Small intestine (tissue), 7 donors: ENCODE measurements around the gene EPHA2. TPM values are rescaled to one million over a fixed set of nuclear protein-coding genes. Genes with fewer than 3 reads are reported as not detected.
"Not testable (repeated sequence)": the region's sequence is repeated elsewhere in the genome, so short reads cannot be mapped to it uniquely, and the experiment has no call there.

Experiments used
- DNase-seq, 2 donors: peaks; one replicate each; pipeline versions ENCODE4 v3.0.0 to v3.0.0-alpha.2; 2013
- FAIRE-seq: peaks from 2 replicates; lab custom pipeline; 2012; peaks lifted over from hg19 to GRCh38; lab: Jason Lieb, UNC
- H3K27ac ChIP-seq, 3 donors: one replicate each; pipeline ENCODE4 v1.5.1; 2013; ENCODE audit warnings: low read length in 2 of 3, mild to moderate bottlenecking in 2 of 3, control low read depth in 1 of 3, inconsistent platforms in 1 of 3, low read depth in 1 of 3, moderate library complexity in 1 of 3
- H3K27me3 ChIP-seq, 3 donors: one replicate each; pipeline ENCODE4 v1.6.1; 2013; ENCODE audit warnings: low read length in 3 of 3, inconsistent platforms in 1 of 3; ENCODE audit not compliant: control insufficient read depth in 3 of 3, insufficient read depth in 3 of 3
- H3K36me3 ChIP-seq, 3 donors: one replicate each; pipeline ENCODE4 v1.6.1; 2013; ENCODE audit warnings: low read length in 3 of 3, inconsistent platforms in 1 of 3, low read depth in 1 of 3, mild to moderate bottlenecking in 1 of 3, moderate library complexity in 1 of 3; ENCODE audit not compliant: control insufficient read depth in 3 of 3, insufficient read depth in 2 of 3
- H3K4me1 ChIP-seq, 3 donors: one replicate each; pipeline ENCODE4 v1.6.1; 2013; ENCODE audit warnings: low read length in 2 of 3, inconsistent platforms in 1 of 3, low read depth in 1 of 3, mild to moderate bottlenecking in 1 of 3, moderate library complexity in 1 of 3; ENCODE audit not compliant: control insufficient read depth in 3 of 3, insufficient read depth in 2 of 3
- H3K4me3 ChIP-seq, 3 donors: one replicate each; pipeline ENCODE4 v1.5.1; 2013; ENCODE audit warnings: low read length in 3 of 3, control low read depth in 1 of 3, inconsistent platforms in 1 of 3, low read depth in 1 of 3, mild to moderate bottlenecking in 1 of 3, moderate library complexity in 1 of 3
- H3K9me3 ChIP-seq, 2 donors: one replicate each; pipeline ENCODE4 v1.6.1; 2013; ENCODE audit warnings: low read depth in 1 of 2, low read length in 1 of 2; ENCODE audit not compliant: control insufficient read depth in 2 of 2, insufficient read depth in 1 of 2
- WGBS, 3 donors: extraction: QIAGEN DNeasy Blood & Tissue Kit; methylation state at CpG; one replicate each; pipeline ENCODE4 v1.1.7; 2013; 5-methylcytosine and 5-hydroxymethylcytosine counted together
- polyA plus RNA-seq, 4 donors: library from polyadenylated mRNA; stranded (reverse) in 3 of 4; unstranded in 1 of 4; fragments of 200-250 nt in 3 of 4; fragments of 120-200 nt in 1 of 4; gene quantifications; one replicate each; pipeline versions ENCODE4 v1.2.1 to v1.2.3, GENCODE V29; 2013
- donor health status: healthy with polysubstance abuse.
- donor health status: control.
- donor health status: control.
- donor health status: Bipolar disorder and iron deficiency.
- donor health status: healthy.

EPHA2 gene
- polyA plus RNA-seq, 4 donors = 12.7 to 23.8 (median 19.8) TPM

DNA sequence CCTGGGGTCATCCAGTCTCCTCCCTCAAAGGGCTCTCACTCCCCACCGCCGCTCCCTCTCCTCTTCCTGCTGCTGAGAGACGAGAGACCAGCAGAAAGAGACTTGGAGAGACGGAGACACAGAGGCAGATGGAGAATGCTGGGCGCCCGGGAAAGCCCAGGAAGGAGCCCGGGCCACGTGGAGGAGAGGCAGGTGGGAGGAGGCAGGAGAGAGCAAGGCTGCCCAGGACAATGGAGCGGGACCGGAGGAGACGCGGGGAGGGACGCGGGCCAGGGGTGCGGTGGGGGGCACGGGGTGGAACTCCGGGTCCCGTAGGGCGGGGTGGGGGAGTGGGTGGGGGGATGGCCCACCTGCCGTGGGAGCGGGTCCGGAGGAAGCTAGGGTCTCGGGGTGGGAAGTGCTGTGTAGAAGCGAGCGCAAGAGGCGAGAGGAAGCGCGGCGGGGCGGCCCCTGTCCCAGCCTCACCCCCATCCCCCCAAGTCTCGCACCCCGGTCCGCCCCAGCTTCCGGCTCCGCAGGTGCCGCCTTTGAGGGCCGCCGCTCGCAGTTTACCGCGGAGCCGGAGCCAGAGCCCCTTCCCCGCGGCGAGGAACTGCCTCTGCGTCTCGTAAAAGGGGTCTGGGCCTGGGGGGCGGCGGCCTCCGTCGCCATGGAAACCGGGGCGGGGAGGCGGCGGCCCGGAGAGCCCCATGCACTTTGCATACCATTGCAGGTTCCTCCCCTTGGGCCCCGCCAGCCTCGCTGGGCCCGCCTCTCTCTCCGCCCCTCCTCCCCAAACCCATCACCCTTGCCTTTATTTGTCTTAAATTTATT is 11.7 kb upstream of the EPHA2 start:
- no peak for FAIRE-seq
- DNase-seq = peak; percentile 47 to 84
- 3 to 8% (median 6%) methylated on average over 27 to 60 of the region's 60 CpGs for WGBS, 3 donors
- Histone ChIP-seq H3K27me3 (no peaks in the 10 kb centered on the region), H3K27ac (no peak overlapping the region), H3K36me3 (peaks cover 0 to 5% (median 0%) of the 10 kb centered on the region in 3 donors), H3K4me3 (peak overlapping the region; percentile 35 to 59 (median 41)), H3K4me1 (peaks cover 2 to 48% (median 7%) of the 10 kb centered on the region in 3 donors), H3K9me3 (no peaks in the 10 kb centered on the region)

DNA sequence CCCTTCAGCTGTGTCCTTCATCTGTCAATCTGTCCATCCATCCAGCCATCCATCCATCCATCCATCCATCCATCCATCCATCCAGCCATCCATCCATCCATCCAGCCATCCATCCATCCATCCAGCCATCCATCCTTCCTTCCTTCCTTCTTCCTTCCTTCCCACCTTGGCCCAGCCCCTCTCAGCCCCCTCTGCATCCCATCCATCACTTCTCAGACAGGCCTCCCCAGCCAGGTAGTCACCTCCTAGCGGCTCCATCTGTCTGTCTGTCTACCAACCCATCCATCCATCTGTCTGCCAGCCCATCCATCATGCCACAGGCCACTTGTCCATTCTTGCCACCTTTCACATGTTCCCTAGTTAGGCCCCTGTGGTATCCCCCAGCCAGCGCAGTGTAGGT is 10.2 kb upstream of the EPHA2 start:
- Histone ChIP-seq H3K4me3 (no peak overlapping the region), H3K36me3 (peaks cover 0 to 9% (median 0%) of the 10 kb centered on the region in 3 donors), H3K27me3 (no peaks in the 10 kb centered on the region), H3K9me3 (no peaks in the 10 kb centered on the region), H3K27ac (no peak overlapping the region), H3K4me1 (peaks cover 5 to 42% (median 7%) of the 10 kb centered on the region in 3 donors)
- DNase-seq = no peak
- WGBS, 3 donors = 48 to 93% (median 50%) methylated on average over 2 of the region's 2 CpGs
- FAIRE-seq = no peak

DNA sequence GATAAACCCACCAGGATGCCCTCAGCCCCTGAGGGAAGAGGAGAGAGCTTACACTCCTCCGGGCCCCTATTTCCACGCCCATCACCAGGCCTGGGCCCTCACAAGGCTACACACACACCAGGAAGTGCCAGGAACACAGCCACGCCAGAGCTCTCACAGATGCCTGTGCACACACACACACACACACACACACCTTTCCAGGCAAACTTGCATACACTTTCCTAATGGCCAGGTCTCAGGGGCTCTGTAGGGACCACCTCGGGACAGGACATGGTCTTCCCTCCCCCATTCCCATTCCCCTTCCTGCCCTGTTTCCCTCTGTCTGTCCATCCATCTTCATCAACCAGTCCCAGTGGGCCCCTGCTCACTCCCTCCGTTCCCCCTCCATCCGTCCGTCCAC is 9.7 kb upstream of the EPHA2 start:
- H3K36me3 ChIP-seq = peaks cover 0 to 9% (median 0%) of the 10 kb centered on the region in 3 donors
- H3K4me3 ChIP-seq = no peak overlapping the region
- no peaks in the 10 kb centered on the region for H3K27me3 ChIP-seq
- DNase-seq (peak in 1 of 2 donors; percentile 62), FAIRE-seq (no peak)
- peaks cover 5 to 37% (median 7%) of the 10 kb centered on the region in 3 donors for H3K4me1 ChIP-seq
- peak overlapping the region in 1 of 3 donors; percentile 2 for H3K27ac ChIP-seq
- H3K9me3 ChIP-seq = no peaks in the 10 kb centered on the region
- WGBS, 3 donors = 52 to 67% (median 59%) methylated on average over 7 of the region's 7 CpGs

DNA sequence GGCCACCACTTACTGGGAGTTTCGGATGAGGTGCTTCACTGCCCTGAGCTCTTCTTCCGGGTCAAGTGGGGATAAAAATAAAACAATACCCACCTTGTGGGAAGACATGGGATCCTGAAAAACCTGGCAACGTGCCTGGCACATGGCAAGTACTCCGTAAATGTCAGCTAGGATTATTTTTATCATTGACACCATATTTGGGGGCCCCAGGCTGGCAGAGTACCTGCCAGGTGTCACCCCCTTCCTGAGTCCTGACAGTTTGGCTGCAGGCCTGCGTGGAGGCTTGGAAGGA is 9.2 kb upstream of the EPHA2 start:
- H3K27ac ChIP-seq = peak overlapping the region in 1 of 3 donors; percentile 41
- H3K4me3 ChIP-seq = no peak overlapping the region
- H3K9me3 ChIP-seq = no peaks in the 10 kb centered on the region
- no peaks in the 10 kb centered on the region for H3K27me3 ChIP-seq
- H3K36me3 ChIP-seq = peaks cover 0 to 9% (median 0%) of the 10 kb centered on the region in 3 donors
- WGBS, 3 donors = 30 to 50% (median 47%) methylated on average over 5 of the region's 5 CpGs
- FAIRE-seq (no peak), DNase-seq (no peak)
- H3K4me1 ChIP-seq = peaks cover 5 to 37% (median 7%) of the 10 kb centered on the region in 3 donors

DNA sequence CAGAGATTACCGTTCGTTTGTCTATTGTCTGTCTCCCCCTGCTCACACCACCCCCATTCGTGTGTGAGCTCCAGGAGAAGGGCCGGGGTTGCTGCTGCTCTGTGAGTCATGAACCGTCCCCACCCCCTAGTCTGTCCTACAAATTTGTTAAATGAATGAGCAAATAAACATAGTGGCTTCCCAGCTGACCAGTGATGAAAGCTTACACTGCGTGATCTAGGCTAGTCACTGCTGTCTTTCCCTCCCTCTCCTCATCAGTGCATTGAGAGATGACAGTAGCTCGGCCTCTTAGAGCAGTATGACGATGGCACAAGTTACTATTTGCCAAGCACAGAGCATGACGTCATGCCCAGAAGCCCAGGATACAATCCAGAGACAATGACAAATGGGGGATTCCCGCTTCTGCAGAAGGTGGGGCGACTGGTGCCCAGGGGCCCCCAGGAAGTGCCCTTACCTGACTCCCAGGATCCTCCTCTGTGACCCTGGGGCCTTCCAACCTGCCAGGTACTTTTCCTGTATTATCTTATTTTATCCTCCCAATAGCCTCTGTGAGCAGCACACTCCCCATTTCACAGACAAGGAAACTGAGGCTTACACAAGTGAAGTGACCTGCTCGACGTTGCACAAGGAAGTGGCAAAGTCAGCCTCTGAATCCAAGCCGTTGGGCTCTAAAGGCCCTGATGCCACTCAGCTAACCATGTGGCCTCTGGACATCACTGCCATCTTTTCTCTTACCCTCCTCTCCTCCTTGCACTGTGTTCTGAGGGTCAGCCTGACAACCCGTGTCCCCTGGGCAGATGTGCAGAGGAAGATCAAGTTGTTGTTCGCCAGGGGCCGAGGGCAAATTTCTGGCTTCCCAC is 8.6 kb upstream of the EPHA2 start:
- DNase-seq (peak in 1 of 2 donors; percentile 64), FAIRE-seq (no peak)
- H3K36me3 ChIP-seq = peaks cover 0 to 9% (median 0%) of the 10 kb centered on the region in 3 donors
- no peaks in the 10 kb centered on the region for H3K9me3 ChIP-seq
- no peaks in the 10 kb centered on the region for H3K27me3 ChIP-seq
- whole genome bisulfite sequencing, 3 donors = 51 to 57% (median 56%) methylated on average over 17 of the region's 17 CpGs
- peak overlapping the region in 1 of 3 donors; percentile 41 for H3K27ac ChIP-seq
- no peak overlapping the region for H3K4me3 ChIP-seq
- peaks cover 5 to 43% (median 10%) of the 10 kb centered on the region in 3 donors for H3K4me1 ChIP-seq

DNA sequence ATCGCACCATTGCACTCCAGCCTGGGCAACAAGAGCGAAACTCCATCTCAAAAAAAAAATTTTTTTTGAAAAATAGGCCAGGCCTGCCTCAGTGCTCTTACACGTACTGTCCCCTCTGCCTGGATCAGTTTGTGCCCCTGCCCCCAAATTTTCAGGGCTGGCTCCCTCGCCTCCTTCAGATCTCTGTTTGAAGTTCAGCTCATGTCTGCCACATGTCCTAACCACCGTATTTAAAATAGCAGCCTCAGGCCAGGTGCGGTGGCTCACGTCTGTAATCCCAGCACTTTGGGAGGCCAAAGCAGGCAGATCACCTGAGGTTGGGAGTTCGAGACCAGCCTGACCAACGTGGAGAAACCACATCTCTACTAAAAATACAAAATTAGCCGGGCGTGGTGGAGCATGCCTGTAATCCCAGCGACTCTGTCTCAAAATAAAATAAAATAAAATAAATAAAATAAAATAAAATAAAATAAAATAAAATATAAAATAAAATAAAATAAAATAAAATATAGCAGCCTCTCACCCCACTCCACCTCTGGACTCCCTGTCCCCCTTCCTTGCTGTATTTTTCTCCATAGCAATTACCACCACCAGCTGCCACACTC is 7.8 kb upstream of the EPHA2 start:
- WGBS, 3 donors = 84 to 86% (median 84%) methylated on average over 12 of the region's 12 CpGs

DNA sequence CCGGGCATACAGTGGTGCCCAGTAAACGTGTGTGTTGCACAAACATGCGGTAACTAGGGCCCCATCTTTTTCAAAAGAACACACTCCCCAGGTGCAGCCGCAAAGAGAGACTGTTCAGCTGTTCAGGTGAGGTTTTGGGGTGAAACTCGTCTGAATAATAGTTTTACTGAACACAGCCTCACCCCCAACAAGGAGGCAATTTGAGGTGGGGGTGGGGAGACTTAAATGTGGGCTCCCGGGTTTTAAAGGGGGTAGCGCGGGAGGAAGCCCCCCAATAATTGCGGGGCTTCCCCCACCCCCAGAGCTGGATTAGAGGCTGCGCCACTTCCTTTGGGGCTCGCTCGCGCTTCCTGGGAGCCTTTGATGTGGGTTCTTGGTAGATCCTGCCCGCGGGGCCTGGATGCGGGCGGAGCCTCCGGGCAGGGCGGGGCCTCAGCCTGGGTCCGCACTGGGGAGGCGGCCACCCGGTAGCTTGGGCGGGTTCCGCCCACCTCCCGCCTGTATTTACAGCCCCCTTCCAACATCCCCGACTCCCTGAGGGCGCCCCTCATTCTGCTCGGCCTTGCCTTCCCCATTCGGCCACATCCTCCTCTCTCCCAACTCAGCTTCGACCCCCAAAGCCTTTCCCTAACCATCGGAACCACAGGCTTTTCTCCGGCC is 6.4 kb upstream of the EPHA2 start:
- Histone ChIP-seq H3K4me3 (peak overlapping the region in 2 of 3 donors; percentile 2 to 8), H3K27me3 (no peaks in the 10 kb centered on the region), H3K36me3 (peaks cover 0 to 9% (median 0%) of the 10 kb centered on the region in 3 donors), H3K9me3 (no peaks in the 10 kb centered on the region), H3K27ac (peak overlapping the region in 1 of 3 donors; percentile 46), H3K4me1 (peaks cover 7 to 51% (median 8%) of the 10 kb centered on the region in 3 donors)
- DNase-seq (peak; percentile 66 to 84), FAIRE-seq (no peak)
- 23 to 37% (median 31%) methylated on average over 26 to 32 of the region's 32 CpGs for WGBS, 3 donors

More for the DNA sequence above, 7.8 kb upstream of the EPHA2 start:
- DNase-seq, H3K36me3 ChIP-seq, H3K4me3 ChIP-seq, FAIRE-seq, H3K27ac ChIP-seq, H3K27me3 ChIP-seq, H3K9me3 ChIP-seq: not testable (repeated sequence)
- peaks cover 7 to 51% (median 10%) of the 10 kb centered on the region in 3 donors for H3K4me1 ChIP-seq
